NCI-H146 (cell line): Measurements from ENCODE around the gene CPEB3.
A peak's percentile ranks its signal among the peaks of the same experiment; 100 is the strongest.
"Not testable (repeated sequence)": the region's sequence is repeated elsewhere in the genome, so short reads cannot be mapped to it uniquely, and the experiment has no call there.

Experiments used
- DNase-seq: peaks from one replicate; lab custom pipeline; 2025; lab: John Stamatoyannopoulos, UW

The CPEB3 gene

DNA sequence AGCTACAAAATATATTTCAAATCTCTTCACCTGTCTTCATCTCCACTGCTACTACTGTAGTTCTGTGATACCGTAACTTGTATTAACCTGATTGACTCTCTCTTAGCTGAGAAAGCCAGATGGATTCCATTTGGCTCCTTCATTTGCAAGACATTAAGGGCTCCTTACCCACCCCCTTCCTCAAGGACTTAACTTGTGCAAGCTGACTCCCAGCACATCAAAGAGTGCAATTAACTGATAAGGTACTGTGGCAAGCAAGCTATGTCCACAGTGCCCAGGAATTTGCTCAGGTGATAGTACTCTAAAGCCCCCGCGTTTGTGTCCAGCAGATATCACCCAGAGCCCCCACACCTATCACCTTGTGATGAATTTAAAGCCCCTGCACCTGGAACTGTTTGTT lies 257.8 kb downstream of the CPEB3 start:
- not testable (repeated sequence) for DNase-seq

GRCh38 chr10:92031580-92031979 lies 259.3 kb downstream of the CPEB3 start:
- no peak for DNase-seq

- DNase-seq: no peak
Measured at GRCh38 chr10:92027141-92027540, 263.7 kb downstream of the CPEB3 start.

DNA sequence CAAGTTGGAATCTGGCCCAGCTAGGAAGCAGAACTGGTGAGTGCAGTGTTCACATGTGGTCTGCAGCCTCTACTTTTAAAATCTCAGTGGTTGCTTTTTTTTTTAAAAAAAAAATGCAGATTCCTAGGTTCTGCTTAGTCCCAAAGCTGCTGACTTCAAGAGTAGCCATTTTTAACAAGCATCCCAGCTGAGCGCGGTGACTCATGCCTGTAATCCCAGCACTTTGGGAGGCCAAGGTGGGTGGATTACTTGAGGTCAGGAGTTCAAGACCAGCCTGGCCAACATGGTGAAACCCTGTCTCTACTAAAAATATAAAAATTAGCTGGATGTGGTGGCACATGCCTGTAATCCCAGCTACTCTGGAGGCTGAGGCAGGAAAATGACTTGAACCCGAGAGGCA lies 265.5 kb downstream of the CPEB3 start:
- not testable (repeated sequence) for DNase-seq

- DNase-seq: no peak
Measured at GRCh38 chr10:92024700-92025099, 266.2 kb downstream of the CPEB3 start.

DNA sequence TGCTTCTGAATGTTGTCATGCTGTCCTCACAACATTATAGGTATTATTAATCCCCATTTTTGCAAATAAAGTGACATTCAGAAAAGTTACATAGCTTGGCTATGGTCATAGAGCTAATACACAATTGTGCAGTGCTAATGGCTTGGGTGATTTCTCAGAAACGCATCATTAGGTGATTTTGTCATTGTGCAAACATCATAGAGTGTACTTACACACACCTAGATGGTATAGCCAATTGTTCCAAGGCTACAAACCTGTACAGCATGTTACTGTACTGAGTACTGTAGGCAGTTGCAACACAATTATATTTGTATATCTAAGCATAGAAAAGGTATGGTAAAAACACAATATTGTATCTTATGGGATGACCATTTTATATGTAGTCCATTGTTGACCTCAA lies 276.3 kb downstream of the CPEB3 start:
- DNase-seq: peak; percentile 45

- no peak for DNase-seq
Measured at GRCh38 chr10:92011560-92012214, 279.2 kb downstream of the CPEB3 start.

- no peak for DNase-seq
Measured at GRCh38 chr10:92010047-92010735, 280.7 kb downstream of the CPEB3 start.

DNA sequence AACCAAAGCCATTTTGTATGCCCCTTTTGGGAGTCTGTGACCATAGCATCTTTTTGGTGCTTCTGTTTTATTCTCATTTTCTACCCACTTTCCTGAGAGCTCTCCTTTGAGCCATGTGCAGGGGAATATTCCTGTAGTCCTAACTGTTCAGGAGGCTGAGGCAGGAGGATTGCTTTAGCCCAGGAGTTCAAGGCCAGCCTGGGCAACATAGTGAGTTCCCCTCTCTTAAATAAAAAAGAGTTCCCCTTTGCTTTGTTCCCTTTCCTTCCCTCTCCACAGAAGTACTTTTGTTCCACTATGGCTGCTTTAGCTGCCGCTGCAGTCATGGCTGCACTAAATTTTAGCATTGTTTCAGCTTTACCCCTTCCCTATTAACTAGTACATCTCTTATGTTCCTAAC lies 281.4 kb downstream of the CPEB3 start:
- no peak for DNase-seq

DNA sequence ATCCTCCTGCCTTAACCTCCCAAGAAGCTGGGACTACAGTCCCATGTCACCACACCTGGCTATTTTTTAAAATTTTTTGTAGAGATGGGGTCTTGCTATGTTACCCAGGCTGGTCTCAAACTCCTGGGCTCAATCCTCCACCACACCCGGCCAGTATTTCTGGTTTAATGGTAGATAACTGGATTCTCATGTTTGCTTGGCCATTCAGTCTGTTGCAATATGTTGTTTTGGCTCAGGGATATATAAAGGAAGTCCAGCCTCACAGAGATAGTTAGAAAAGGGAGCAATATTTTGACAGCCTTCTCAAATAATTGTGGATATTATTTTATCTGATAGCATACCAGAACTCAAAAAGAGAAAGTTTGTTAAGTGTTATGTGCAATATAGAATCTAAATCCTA lies 284.9 kb downstream of the CPEB3 start:
- DNase-seq: no peak

- no peak for DNase-seq
Measured at GRCh38 chr10:92003258-92003657, 287.6 kb downstream of the CPEB3 start.

GRCh38 chr10:92001995-92002394 lies 288.9 kb downstream of the CPEB3 start:
- no peak for DNase-seq

DNA sequence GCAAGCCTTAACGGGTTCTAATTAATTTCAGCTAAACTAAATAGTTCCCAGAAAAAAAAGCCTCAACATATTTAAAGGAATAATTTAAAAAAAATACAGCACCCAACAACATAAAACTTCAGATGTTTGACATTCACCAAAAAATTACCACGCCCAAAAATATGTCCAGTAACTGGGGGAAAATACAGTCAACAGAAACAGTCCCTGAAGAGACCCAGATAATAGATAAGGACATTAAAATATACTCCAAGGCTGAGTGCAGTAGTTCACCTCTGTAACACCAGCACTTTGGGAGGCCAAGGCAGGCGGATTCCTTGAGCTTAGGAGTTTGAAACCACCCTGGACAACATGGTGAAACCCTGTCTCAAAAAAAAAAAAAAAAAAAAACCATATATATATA lies 289.3 kb downstream of the CPEB3 start:
- no peak for DNase-seq
